OCI-LY3 (cell line): ENCODE results near the gene CCSER2.

Experiments used
- CTCF ChIP-seq: fragments of 200-600, 300-600 bp; sonication (generic); IDR thresholded peaks from 2 replicates; pipeline ENCODE4 v1.5.1; 2014; ENCODE audit warnings: antibody characterized with exemption, low read length, low read depth
- EZH2phosphoT487 ChIP-seq: fragments of 200-600 bp; shearing (Covaris generic); IDR thresholded peaks from 2 replicates; pipeline ENCODE4 v1.6.1; 2018; ENCODE audit warnings: antibody characterized with exemption, mixed run types, low read depth

- TF ChIP-seq CTCF = no peak
- no peak for TF ChIP-seq EZH2phosphoT487
Observed at GRCh38 chr10:84563868-84564267, 235.5 kb downstream of the CCSER2 start.
